ENCODE data around the gene MUC3A.

Gene MUC3A

DNA sequence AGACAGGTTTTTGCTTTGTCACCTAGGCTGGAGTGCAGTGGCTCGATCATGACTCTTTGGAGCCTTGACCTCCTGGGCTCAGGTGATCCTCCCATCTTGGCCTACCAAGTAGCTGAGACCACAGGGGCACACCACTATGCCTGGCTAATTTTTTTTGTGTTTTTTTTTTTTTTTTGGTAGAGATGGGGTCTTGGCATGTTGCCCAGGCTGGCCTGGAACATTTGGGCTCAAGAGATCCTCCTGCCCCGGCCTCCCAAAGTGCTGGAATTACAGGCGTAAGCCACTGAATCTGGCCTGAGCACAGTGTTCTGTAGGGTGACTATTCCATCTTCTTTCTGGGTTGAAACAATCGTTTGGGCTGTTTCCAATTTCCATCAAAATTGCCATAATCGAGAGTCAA is 1.5 kb upstream of the MUC3A start:
- no peak for DNase-seq

DNA sequence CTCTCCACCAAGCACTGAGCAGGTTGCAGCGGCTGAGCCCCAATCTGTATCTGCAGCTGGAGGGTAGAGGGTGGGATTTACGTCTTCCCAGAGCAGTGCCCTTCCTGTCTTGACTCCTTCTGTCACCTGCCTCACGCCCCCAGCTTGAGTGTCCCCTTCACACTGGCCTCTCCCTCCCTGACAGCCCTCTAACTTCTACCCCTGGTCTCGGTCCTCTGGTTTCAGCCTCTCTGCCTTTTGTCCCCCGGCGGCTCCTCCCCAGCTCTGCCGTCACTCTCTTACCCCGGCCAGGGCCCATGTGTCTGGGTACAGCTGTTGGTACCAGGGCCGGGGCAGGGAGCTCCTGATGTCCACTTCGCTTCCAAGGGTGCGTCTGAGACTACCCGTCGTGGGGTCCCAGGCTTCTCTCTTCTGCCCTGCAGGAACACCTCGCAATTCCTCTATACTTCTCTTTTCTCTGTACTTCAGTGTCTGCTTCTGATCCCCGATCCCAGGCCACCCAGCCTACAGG is 654 bp downstream of the MUC3A start:
- no peak for DNase-seq

DNA sequence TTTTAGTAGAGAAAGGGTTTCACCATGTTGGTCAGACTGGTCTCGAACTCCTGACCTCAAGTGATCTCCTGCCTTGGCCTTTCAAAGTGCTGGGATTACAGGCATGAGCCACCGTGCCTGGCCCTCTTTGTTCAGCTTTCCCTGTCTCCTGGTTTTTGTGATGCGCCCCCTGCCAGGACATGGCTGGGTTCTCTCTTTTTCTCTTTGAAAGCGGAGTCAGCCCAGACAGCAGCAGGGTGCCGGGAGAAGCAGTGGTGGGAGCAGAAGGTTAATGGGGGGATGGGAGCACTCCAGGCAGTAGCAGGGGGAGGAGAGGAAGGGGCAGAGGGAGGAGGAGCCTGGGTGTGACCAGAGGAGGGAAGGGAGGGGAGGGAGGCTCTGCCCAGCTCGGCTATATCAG is 1.8 kb downstream of the MUC3A start:
- DNase-seq: no peak

DNA sequence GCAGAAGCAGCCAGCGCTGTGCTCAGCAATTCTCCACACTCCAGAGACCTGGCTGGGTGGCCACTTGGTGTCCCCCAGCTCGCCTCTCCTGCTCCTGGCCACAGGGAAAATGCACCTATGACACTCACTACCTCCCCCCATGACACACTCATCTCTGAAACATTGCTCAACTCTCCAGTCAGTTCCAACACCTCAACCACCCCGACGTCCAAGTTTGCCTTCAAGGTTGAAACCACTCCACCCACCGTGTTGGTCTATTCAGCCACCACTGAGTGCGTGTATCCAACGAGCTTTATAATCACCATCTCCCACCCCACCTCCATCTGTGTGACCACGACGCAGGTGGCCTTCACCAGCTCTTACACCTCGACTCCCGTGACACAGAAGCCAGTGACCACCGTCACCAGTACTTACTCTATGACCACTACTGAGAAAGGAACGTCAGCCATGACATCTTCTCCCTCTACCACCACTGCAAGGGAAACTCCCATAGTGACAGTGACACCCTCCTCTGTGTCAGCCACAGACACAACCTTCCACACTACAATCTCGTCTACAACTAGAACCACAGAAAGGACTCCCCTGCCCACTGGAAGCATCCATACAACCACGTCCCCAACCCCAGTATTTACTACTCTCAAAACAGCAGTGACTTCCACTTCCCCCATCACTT is 2.7 kb downstream of the MUC3A start:
- DNase-seq: no peak

DNA sequence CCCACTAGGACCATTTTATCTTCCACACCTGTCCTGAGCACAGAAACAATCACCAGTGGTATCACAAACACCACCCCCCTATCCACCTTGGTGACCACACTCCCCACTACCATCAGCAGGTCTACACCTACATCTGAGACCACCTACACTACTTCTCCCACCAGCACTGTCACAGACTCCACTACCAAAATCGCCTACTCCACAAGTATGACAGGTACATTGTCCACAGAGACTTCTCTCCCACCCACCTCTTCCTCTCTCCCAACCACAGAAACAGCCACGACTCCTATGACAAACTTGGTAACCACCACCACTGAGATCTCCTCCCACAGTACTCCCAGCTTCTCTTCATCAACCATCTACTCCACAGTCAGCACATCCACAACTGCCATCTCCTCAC is 3.3 kb downstream of the MUC3A start:
- DNase-seq: no peak

DNA sequence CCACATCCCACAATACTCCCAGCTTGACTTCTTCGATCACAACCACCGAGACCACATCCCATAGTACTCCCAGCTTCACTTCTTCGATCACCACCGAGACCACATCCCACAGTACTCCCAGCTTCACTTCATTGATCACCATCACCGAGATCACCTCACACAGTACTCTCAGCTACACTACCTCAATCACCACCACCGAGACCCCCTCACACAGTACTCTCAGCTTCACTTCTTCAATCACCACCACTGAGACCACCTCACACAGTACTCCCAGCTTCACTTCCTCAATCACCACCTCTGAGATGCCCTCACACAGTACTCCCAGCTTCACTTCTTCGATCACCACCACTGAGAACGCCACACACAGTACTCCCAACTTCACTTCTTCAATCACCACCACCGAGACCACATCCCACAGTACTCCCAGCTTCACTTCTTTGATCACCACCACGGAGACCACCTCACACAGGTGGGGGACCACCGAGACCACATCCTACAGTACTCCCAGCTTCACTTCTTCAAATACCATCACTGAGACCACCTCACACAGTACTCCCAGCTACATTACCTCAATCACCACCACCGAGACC is 8.6 kb downstream of the MUC3A start:
- no peak for DNase-seq

DNA sequence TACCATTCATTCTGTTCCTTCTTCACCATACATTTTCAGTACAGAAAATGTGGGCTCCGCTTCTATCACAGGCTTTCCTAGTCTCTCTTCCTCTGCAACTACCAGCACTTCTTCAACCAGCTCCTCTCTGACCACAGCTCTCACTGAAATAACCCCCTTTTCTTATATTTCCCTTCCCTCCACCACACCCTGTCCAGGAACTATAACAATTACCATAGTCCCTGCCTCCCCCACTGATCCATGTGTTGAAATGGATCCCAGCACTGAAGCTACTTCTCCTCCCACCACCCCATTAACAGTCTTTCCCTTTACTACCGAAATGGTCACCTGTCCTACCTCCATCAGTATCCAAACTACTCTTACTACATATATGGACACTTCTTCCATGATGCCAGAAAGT is 10.6 kb downstream of the MUC3A start:
- no peak for DNase-seq

DNA sequence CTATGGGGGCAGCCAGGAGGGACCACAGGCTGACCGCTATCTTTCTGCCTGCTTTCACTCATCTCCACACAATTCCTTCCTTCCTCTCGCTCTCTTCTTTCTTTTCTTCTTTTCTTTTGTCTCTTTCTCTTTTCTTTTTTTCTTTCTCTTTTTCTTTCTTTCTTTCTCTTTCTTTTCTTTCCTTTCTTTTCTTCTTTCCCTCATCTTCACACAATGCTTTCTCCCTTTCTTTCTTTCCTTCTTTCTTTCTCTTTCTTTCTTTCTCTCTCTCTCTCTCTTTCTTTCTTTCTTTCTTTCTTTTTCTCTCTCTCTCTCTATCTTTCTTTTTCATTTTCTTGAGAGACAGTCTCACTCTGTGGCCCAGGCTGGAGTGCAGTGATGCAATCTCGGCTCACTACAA is 13.2 kb downstream of the MUC3A start:
- DNase-seq: no peak

DNA sequence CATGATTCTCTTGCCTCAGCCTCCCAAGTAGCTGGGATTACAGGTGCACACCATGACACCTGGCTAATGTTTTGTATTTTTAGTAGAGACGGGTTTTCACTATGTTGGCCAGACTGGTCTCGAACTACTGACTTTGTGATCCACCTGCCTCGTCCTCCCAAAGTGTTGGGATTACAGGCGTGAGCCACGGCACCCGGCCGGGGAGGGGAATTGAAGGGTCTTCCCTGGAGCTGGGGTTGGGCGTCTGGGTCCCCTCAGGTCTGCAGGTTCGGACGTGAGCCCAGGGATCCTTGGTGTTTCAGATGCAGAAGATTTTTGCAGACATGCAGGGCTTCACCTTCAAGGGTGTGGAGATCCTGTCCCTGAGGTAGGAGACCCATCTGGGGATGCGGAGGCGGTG is 14.1 kb downstream of the MUC3A start:
- DNase-seq: no peak

DNA sequence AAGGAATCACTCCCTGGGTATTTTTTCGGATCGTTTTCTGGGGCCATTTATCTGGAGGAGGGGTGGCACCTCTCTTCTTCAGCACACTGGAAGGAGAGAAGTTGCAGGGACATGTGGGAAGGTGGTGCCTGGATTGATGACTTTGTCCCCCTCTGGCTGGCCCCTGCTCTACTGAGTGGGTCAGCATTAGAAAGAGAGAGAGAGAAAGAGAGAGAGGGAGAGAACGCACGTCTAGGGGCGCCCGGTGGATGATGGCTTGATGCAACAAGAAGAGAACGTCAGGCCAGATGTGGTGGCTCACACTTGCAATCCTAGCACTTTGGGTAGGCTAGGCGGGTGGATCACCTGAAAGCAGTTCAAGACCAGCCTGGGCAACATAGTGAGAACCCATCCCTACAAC is 14.5 kb downstream of the MUC3A start:
- no peak for DNase-seq

DNA sequence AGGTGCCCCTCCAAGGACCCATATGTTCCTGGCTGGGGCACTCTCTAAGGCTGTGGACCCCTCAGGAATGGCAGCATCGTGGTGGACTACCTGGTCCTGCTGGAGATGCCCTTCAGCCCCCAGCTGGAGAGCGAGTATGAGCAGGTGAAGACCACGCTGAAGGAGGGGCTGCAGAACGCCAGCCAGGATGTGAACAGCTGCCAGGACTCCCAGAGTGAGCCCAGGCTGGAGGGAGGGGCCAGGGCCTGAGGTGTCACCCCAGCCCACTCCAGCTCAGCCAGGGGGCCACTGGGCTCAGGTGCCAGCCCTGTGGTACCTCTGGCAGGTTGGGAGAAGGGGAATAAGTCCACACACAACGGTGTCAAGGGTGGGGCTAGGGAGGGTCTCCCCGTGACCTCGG is 15.3 kb downstream of the MUC3A start:
- no peak for DNase-seq

DNA sequence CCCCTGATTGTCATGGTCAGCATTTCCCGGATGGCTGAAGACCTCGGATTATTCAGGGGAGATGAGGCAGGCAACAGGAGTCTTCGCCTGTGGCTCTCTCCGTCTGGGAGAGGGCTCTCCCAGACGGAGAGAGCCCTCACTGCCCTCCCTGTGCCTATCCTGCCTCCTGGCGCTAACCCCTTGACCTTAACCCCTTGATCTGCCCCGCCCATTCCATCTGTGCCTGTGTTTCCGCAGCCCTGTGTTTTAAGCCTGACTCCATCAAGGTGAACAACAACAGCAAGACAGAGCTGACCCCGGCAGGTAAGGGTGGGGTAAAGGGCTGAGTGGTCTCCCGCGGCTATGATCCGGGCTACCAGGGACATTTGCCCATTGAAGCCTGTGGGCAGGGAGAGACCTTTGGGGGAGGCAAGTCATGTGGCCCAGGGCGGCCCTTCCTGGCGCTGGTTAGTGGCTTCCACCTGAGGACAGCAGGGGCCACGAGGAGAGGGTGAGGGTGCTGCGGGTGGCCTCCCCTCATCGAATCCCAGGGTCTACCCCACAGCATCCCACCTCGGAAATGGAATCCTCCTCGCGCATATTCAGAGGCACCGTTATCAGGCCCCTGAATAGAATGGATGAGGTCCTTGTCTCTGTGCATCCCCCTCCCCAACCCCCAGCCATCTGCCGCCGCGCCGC is 15.8 kb downstream of the MUC3A start:
- DNase-seq: no peak

DNA sequence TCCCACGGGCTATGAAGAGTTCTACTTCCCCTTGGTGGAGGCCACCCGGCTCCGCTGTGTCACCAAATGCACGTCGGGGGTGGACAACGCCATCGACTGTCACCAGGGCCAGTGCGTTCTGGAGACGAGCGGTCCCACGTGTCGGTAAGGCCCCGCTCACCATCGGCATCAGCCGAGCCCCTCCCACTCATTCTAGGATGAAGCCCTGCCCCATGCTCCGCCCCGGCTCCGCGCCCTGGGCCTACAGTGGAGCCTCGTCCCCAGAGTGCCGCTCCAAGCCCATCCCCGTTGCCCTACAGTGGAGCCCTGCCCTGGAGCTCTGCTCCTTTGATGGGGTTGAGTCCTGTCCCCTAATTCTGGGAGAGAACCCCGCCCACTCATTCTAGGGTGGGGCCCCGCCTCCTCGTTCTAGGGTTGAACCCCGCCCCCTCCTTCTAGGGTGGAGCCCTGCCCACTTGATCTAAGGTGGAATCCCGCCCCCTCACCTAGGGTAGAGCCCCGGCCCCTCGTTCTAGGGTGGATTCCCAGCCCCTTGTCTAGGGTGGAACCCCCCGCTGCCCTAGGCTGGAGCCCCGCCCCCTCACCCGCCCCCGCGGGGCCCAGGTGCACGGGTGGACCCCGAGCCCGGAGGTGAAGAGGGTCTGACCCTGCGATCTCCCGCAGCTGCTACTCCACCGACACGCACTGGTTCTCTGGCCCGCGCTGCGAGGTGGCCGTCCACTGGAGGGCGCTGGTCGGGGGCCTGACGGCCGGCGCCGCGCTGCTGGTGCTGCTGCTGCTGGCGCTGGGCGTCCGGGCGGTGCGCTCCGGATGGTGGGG is 16.6 kb downstream of the MUC3A start:
- DNase-seq: peak; percentile 78 to 91 (median 88)

DNA sequence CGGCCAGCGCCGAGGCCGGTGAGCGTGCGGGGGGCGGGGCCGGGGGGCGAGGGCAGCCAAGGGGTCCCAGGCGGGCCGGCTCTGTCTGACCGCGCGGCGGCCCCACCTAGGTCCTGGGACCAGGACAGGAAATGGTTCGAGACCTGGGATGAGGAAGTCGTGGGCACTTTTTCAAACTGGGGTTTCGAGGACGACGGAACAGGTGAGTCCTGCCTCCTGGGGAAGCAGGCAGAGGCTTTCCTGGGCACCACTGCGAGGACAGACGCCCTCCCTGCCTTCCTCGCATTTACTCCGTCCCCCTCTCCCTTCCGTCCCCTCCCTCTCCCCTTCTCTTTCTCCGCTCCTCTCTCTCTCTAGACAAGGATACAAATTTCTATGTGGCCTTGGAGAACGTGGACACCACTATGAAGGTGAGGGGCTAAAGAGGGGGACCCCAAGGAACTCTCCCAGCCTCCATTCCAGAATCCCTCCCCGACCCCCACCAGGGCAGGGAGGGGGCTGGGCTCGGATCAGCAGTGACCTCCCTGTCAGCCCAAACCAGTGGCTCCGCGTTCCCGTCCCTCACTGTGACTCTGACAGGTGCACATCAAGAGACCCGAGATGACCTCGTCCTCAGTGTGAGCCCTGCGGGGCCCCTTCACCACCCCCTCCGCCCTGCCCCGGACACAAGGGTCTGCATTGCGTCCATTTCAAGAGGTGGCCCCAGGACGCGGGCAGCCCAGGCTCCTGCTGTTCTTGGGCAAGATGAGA is 17.4 kb downstream of the MUC3A start:
- DNase-seq: no peak

DNA sequence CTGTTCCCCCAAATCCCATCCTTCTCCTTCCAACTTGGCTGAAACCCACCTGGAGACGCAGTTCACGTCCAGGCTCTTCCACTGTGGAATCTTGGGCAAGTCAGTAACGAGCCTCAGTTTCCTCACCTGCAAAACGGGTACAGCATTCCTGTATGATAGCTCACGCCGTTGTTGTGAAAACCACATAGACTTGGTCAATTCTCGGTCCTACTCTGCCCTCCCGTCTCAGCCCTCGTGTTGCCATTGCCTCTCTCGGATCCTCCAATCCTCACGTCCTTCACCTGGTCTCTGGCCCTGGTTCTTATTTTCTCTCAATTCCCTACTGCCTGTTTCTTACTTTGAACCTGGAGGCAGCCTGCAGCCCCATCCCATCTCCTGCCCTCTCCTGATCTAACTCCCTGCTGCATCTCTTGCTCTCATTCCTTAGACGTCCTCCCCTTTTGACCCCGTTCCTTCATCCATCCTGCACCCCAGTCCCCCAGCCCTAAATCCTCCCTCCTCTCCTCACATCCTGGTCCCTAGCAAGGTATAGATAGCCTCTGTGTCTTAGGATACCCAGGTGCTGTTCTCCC is 18.0 kb downstream of the MUC3A start:
- DNase-seq: no peak

DNA sequence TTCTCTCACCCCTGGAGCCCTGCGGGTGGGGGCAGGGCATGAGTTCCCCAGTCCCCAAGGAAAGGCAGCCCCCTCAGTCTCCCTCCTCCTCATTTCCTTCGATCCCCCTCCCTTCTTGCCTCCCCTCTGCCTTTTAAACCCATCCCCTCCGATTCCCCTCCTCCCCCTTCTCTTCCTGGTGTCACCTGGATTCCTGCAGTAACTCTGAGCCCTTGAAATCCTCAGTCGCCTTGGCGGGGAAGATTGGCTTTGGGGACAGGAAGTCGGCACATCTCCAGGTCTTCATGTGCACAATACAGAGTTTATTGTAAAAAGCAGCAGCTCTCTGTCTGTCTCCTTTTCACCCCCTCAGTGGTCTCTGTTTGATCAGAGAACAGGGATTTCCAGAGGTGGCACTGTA is 18.7 kb downstream of the MUC3A start:
- no peak for DNase-seq

DNA sequence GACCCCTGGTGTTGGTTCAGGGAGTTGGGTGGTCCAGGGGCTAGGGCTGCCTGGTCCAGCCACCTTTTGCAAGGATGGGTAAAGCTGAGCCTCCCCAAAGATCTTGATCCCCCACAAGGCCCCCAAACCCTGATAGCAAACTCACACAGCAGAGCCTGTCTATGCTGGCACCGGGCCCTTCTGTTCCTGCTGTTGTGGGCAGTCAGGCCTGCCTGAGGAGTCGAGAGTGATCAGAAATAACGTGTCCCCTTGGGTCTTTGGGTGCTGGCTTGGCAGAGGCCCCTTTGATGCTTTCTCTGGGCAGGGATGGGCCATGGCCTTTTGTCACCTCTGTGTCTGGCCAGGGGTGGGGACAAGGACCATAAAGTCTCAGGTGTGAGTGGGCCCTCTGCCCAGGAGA is 19.3 kb downstream of the MUC3A start:
- DNase-seq: no peak

DNA sequence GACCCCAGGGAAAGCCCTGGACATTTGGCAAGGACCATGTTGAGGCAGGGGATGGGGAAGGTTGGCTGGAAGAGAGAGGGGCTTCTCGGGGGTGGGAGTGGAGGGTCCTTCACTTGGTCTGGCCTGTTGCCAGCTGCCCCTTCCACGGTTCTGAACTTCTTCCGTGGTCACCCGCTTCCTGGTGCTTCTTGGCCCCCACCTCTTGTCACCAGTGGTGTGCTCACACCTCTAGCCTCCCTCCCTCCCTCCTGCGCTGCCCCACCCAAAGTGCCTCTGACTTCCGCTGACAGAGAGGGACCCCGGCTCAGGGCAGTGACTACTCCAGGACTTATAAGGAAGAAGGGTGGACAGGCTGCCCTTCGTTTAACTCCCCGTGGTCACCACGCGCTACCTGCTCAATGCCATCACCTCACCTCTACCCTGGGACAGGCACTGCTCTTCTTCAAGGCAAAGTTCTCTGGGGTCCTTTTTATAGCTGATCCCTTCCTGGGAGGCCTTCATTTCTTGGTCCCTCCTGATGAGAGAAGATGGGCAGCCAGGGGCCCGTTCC is 19.8 kb downstream of the MUC3A start, which contains the start of gene MUC12:
MUC12 (plus strand) TSS at position 500 of the 550 bp plus-strand sequence. CDS start 58 bp downstream, outside the sequence.
- DNase-seq: no peak

DNA sequence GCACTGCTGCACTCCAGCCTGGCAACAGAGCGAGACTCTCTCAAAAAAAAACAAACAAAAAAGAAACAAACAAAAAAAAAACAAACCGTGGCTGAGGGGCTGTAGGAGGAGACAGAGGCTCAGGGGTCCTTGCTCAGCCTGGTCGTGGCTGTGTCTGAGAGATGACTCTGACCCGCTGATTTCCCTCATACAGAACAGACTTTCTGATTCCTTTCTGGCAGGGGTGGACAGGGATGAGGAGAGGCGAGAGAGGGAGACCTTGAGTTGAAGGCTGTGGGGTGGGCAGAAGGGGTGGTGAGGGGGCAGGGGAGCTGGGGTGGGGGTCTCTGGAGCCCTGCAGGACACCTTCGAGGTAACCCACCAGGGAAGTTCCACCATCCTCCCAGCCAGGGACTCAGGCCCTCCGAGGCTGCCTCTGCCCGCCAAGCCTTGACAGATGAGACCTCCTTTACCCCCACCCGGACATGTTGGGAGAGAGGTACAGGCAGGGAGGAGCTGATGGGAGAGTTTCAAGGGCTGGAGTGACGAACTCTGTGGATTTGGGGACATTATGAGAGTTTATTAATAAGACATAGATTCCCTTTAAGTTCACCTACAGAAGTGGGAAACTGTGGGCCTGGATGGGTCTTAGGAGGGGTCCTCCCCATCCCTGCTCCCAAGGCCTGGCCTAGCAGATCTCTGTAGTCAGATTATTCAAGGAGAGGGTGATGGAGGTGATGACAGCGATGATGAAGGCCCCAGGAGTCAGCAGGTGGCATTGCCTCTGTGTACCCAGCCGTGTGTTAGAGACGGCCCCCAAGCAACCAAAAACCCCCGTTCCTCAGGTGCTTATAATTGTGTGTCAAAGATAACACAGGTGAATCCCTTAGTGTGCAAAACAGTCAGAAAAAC is 22.0 kb downstream of the MUC3A start:
- no peak for DNase-seq

DNA sequence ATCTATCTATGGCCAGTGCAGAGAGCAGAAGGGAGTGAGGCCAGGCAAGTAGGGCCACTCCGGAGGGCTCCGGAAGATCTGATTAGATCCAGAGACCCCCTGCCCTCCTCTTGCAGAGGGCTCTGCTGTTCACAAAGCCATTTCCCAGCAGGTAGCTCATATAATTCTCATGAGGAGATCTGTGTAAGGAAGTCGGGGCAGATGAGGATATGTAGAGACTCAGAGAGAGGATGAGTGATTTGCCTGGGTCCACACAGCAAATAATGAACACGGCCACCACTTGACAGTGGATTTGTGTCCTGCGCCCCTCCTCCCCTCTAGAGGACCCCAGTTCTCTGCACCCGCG is 22.6 kb downstream of the MUC3A start:
- DNase-seq: no peak

DNA sequence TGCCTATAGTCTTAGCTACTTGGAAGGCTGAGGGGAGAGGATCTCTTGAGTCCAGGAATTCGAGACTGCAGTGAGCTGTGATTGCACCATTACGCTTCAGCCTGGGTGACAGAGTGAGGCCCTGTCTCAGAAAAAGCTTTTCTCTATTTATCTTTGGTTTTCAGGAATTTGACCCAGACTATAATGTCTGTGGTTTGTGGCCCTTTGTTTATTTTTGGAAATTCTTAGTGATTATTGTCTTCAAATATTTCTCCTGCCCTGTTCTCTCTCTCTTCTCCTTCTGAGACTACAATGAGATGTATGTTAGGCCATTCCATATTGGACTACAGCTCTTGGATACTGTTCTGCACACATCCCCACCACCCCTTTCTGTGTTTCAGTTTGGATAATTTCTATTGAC is 24.7 kb downstream of the MUC3A start:
- no peak for DNase-seq
